ENCODE measurements around the gene CTDP1.

The CTDP1 gene

DNA sequence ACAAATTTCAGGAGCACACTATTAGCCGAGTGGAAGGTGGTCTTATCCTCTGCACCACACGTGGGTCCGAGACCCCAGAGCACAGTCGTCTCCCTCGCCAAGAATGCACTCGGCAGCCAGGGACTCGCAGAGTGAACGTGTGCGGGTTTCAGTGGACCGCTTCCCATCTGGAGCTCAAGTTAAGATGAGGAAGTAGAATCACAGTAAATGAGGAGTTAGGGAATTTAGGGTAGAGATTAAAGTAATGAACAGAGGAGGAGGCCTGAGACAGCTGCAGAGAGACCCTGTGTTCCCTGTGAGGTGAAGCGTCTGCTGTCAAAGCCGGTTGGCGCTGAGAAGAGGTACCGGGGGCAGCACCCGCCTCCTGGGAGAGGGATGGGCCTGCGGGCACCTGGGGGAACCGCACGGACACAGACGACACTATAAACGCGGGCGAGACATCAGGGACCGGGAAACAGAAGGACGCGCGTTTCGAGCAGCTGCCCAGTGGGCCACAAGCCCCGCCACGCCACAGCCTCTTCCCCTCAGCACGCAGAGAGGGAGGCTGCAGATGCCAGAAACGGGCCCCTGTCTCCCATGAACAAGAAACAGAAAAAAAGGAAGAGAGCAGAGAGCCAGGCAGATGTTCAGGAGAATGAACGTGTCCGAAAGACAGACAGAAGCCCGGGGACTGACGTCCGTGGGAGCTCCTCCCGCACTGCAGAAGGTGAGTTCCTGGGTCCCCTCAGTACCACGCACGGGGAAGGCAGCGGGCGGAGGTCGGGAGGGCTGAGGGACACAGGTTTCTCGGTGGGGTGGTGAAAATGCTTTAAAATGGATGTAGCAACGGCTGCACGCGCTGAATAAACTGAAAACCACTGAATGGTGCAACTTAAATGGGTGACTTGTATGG, 112.7 kb downstream of the CTDP1 start:
- DNase-seq, result no peak

DNA sequence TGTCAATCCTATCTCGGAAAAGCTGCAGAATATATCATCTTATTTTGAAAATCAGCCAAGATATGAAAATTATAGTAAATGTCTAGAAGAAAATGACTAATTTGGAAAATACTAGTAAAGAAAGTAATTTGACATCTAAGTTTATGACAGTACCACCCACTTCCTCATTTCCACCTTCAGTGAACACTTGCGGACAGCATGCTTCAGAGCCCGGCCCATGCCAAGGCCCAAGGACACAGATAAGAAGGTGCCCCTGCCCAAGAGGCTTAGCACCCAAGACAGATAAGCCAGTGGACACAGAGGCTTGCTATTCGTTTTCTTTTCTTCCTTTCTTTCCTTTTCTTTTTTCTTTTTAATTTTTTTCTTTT, 113.4 kb downstream of the CTDP1 start:
- DNase-seq, result peak in 1 of 56 donors; percentile 27

GRCh38 chr18:79794846-79795245, 115.2 kb downstream of the CTDP1 start:
- DNase-seq, result no peak

DNA sequence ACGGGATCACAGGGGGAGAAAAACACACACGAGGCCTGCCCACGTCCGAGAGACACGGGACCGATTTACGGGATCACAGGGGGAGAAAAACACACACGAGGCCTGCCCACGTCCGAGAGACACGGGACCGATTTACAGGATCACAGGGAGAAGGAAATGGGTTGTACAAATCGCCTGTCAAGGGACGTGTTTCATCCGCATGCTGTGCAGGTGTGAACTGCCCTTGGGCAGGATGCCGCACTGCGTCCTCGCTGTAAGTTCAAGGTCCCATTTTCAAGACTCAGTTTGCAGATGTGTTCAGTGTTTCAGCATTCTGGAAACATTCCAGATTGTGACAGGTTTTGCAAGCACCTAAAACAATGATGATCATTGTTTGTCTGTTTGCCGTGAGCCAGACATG, 115.8 kb downstream of the CTDP1 start:
- no peak for DNase-seq

DNA sequence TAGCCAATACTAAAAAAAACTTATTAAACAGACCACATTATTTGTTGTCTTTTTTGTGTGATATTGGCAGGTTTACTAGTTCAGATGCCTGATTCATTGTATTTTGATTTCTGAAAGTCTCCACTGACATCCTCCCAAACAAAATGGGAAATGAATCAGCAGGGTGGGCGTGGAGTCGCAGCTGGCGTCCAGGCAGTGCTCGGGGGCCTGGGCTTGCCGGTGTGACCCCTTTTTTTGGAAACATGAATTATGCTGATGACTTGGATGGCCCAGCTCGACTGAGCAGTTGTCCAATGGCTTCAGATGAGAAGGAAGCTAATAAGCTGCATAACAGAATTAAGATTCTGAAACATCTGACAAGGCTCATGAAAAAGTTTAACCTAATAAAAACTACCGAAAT, 116.4 kb downstream of the CTDP1 start:
- no peak for DNase-seq

DNA sequence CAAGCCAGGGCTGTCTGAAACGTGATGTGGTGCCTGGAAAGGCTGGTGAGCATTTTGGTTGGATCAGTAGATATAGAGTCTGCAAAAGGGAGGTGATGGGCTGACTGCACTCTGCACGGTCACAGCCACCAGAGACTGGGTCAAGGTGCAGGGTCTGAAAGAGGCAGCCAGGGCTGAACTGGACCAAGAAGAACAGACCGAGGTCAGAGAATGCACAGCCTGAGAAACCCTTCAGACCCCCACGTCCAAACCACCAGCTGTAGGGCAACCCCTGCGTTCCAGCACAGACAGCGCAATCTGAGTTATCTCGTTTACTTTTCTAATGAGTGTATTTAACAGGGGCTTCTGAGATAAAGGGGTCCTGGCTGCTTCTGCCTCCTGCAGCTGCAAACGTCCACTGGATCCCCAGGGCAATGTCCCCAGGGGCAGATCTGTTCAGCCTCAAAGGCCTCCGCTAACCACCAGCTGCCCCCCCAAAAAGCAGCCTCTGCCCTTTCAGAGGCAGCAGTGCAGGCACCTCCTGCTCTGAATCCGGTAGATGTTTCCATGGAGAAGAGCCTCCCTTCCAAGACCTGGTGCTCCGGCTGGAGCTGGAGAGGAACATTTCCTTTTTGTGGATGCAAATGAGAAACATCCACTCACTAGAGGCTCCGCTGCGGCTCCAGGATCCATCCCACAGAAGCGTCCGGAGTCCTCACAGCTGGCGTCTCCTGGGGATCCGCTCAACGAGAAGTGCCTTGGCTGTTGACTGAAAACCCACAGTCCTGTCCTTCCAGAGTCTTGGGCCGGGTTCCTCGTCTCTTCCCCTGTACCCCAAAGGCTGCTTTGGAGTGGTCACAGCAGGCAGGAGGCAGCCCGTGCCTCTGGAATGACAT, 117.2 kb downstream of the CTDP1 start:
- no peak for DNase-seq

GRCh38 chr18:79797518-79798345, 118.1 kb downstream of the CTDP1 start, which contains the start of gene KCNG2:
KCNG2 (plus strand) TSS chr18:79797938; CDS start chr18:79863668, 65,730 bp downstream.
- peak in 2 of 56 donors; percentile 38 to 50 for DNase-seq

- no peak for DNase-seq
Measured at GRCh38 chr18:79798346-79798998, 118.9 kb downstream of the CTDP1 start.

DNA sequence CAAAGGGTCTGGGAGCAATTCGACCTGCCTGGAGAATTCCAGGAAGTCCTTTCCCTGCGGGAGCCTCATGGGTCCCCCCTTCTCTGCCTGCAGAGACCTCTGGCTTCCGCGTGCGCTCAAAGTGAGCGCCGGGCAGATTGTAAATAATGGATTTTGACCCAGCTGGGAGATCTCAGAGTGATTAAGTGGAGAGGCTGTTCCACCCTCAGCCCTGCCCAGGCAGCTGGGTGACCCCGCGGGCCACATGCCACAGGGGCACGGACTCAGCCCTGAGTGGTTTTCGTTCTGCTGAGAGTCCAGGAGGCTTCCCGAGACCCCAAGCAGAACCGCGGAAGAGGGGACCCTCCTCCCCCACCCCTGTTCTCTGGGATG, 119.4 kb downstream of the CTDP1 start:
- DNase-seq, result no peak

DNA sequence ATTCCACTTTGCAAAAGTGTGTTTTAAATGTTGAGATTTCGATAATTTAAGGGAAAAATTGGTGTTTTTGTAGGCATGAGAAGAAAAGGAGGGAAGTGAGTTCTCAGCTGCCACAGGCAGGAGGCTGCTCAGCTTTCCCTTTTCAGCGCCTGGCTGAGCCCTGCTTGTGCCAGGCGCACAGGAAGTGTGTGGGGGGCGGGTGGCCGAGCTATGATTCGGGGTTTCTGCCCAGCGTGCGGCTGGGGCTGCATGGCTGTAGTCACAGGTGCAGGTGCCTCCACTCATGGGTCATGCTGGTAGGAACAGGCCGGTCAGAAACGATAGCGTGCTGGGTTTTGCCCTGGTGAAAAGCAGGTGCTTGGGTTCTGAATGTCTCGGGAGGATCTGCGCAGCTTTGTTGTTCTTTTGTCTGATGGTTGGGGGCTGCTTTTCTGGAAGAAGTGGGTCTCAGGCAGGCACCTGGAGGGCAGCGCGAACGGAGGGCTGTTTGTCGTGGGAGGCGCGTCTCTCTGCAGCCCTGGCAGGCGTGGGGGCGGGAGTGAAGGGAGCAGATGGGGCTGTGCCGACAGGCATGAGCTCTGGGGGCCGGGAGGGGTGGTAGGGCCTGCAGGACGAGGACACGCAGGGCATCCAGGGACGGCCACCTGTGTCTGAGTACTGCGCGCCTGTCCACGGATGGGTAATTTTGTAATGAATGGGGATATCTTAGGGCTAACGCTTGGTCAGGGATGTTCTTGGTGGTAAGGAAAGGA, 120.2 kb downstream of the CTDP1 start:
- DNase-seq, result no peak

DNA sequence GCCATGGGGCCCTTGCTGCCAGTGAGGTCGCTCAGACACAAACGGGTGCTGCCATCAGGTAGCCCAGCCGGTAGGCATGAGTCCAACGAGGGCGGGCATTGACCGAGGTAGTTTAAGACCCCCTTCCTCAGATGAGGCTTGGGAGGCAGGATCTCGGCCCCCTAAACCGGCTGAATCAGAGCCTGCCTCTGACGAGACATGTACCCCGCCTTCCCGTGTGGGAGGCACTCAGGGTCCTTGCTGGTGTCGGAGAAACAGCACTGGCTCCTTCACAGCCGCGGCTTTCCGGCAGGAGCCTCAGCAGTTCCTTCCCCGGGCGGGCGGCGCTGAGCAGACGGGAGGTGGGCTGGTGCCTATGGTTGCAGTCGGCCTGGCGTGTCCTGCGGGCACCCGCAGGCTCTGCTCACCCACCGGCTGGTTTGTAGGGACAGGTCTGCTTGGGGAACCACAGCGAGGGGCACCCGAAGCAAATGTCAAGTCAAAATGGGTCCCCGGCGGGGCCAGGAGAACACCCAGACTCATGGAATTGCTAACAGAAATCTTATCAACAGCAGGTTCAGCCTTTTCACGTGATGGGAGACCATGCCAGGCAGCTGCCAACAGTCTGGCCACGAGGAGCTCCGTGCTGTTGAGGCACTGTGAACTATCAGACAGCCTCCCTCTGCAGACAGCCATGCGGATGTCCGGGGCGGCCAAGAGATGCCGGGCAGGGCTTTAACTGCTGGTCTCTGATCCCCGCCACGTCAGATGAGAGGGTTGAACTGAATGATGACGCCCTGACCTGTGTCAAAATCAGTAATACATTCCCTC, 121.0 kb downstream of the CTDP1 start:
- DNase-seq, result peak in 1 of 56 donors; percentile 32

DNA sequence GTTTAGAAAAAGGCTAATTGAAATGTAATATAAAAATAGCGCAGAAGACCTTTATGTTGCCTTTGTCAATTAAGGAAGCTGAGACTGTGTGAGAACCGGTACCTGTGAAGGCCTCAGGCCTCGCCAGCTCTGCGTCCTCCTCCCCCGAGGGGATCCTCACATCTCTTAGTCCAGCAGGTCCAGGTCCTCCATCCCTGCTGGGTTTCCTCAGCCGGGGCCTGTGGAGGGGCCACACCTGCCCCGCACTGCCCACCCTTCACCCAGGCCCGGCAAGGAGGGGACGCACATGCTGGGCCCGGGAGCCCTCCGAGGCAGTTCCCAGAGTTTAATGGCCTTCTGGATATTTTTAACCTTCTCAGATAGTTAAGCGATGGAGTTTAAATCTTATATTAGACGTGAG, 121.6 kb downstream of the CTDP1 start:
- no peak for DNase-seq

DNA sequence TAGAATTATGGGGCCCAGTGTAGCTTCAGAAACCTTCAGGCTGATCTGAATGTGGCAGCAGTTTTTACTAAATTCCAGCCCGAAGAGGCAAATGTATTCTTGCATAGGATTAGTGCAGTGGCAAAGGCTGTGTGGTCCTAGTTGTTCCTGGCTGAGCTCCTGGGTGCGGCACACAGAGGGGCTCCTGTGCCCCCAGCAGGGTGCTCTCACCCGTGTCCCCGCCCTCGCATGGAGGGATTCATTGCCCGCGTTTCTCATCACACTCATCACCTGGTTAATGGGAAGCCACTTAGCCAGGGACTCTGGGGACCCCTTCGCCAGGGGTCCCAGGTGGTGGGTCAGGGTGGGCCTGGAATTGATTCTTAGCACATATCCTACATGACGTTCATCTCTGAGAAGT, 122.0 kb downstream of the CTDP1 start:
- DNase-seq, result no peak

GRCh38 chr18:79802298-79802697, 122.7 kb downstream of the CTDP1 start:
- DNase-seq, result no peak

DNA sequence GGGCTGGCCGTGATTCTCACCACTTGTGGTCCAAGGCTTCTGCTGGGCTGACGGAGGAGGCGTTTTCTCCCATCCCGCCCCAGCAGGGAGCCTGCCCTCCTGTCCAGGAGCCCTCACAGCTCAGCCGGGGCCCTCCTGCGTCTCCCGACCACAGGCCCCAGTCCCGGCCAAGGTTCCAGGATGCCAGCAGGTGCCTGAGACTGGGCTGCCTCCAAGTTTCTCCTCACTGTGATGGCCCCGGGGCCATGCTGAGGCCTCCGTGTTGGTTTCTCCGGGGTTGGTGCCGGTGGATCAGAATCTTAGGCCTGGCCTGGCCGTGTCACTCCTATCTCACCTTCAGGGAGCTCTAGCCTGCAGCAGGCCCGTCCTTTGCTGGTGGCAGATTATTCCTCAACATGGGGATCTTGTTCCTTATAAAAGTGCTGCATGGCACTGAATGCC, 124.0 kb downstream of the CTDP1 start:
- no peak for DNase-seq

All from amygdala (tissue), 56 donors.